HG03045 (cell line): ENCODE data around the gene PI4KA.

Experiments
- ATAC-seq: cut with Tn5 transposase; IDR thresholded peaks from one replicate; pipeline ENCODE4 v1.9.1; 2021; ENCODE audit warnings: mild to moderate bottlenecking, moderate library complexity; ENCODE audit not compliant: unreplicated experiment

Gene PI4KA

DNA sequence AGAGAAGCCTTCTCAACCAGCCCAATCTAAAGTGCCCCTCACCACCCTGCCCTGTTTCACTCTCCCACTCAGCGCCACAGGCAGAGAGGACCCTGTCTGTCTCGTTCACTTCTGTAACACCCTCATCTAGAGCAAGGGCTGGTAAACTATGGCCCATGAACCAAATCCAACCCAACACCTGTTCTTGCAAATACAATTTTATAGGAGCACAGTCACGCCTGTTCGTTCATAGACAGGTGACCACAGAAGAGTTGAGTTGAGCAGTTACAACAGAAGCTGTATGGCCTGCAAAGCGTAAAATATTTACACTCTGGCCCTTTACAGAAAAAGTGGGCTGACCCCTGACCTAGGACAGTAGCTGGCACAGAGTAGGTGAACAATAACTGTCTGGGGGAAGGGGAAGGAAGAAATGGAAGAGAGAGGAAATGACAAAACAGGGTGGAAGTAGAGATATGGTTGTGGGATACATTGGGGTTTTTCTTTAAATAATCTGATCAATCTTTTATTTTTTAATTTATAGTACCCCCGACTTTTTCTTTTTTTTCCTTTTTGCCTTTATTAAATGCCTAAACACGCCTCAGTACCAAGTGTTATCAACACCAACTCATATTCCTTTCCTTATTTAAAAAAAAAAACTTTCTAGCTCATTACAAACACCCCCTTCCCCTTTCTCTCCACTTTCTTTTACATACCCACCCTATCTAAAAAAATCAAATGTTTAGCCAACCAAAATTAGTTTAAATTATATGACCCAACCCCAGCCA is 63.8 kb downstream of the PI4KA start:
- ATAC-seq, result no peak

DNA sequence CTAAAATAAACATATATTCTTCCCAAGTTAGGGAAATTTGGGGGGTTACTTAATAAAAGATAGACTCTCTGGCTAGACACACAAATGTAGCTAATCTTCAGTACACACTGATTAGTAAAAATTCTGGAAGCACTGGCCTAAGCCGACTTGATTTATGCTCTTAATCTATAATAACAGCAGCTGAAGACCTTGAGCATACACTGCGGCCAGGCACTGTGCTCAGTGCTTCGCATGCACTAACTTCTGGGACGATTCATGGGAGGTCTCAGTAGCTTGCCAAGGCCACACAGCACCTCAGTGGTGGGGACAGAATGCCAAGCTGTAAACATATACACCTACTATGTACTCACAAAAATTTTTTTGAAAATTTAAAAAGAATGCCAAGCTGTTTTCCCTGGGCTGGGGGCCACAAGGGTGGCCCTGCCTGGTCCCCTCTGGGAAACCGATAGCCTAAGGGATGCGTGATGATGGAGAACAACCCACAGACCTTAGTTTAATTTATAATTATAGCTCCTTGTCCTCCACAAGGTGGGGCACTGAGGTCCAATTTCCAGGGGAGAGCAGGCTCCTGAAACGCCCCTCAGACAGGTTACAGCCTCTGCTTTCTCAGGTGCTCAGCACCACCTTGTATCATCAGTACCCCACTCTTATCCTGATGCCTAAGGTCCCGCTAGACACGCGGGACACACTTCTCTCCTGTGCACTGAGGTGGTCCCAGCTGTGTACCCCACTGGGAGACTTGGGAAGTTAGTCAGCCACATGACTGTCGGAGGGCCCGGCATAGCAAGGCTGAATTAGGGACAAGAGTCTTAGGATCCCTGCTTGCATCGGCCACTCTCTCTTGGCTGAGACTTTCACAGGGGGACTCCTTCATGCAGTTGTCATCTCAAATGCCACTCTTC is 64.6 kb downstream of the PI4KA start:
- ATAC-seq, result no peak

DNA sequence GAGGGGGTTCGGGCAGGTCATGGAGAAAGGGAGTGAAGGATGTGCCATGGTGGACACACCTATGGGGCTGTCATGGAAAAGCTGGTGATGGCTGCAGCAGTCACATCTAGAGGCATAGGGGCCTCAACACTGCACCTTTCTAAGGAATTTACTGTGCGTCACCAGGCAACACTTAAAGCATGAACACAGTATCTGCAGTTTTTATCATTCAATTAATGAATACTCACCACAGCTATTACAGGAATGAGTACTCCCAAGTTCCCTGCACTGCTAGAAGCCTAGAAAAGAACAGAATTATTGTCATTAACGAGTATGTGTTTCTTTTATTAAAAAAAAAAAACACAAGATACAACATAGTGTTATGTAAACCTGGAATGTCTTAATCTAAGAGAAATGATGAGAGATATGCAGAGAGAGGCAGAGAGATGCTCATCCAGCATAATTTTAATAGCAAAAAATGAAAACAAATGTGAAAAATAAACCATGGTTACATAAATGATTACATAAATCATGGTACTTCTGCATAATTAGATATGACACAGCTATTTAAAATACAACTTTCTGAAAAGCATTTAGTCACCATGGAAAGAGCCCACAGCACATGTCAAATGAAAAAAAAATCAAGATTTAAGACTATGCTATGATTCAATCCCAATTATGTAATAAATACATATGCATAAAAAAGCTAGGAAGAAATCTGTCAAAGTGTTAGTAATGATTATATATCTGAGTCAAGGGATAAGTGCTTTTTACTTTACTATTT is 65.5 kb downstream of the PI4KA start:
- no peak for ATAC-seq

DNA sequence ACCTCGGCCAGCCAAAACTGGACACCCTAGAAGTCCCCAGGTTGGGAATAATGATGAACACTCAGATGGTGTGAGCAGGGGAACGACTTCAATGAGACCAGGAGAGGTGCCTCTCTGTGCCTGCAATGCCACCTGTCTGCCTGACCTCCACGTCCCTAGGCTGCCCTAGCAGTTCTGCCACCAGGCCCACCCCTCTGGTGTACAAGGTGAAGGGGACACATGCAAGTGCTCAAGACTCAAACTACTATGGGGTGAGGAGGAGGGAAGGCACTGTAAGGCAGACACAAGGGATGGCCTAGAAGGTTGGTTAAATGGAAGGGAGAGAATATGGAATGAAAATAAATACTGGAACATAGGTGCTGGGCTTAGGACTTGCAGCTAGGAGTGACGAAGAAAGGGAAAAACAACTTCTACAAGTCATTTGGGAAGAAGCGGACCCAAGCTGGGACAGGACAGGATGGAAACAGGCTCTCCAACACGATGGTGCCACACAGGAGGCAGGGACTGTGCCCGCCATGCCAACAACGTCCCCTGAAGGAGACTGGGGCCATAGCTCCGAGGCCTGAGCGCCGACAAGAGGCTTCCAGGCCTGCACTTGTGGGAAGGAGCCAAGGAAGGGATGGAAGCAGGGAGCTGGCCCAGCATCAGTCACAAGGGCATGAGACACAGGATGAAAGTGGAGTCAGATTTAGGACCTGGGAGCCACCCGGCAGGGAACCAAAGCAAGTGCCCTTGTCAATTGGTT is 66.2 kb downstream of the PI4KA start:
- no peak for ATAC-seq

DNA sequence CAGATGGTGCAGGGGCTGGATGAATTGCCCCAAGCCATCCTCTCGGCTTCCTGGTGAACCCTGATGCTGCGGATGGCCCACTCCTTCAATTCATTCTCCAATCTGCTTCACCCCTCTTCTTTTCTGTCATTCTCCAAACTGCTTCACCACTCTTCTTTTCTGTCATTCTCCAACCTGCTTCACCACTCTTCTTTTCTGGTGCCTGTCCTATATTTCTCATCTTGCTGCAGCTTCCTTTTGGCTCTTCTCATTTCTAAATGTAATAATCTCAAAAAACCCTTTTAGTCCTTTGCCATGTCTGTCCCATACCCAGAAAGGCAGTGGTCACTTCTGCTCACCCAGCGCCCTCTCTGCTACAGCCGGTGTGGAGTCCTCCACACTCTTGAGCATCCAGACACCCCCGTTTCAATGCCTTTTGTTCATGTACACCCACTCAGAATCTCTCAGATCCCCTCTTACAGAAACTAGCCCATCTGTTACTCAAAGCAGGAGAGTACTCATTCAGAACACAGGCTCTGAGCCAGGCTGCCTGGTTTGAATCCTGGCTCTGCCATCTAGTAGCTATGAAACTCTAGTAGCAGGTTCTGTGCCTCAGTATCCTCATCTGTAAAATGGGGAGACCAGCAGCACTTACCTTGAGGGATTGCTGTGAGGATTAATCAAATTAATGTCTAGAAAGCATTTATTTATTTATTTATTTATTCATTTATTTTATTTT is 69.8 kb downstream of the PI4KA start:
- no peak for ATAC-seq

DNA sequence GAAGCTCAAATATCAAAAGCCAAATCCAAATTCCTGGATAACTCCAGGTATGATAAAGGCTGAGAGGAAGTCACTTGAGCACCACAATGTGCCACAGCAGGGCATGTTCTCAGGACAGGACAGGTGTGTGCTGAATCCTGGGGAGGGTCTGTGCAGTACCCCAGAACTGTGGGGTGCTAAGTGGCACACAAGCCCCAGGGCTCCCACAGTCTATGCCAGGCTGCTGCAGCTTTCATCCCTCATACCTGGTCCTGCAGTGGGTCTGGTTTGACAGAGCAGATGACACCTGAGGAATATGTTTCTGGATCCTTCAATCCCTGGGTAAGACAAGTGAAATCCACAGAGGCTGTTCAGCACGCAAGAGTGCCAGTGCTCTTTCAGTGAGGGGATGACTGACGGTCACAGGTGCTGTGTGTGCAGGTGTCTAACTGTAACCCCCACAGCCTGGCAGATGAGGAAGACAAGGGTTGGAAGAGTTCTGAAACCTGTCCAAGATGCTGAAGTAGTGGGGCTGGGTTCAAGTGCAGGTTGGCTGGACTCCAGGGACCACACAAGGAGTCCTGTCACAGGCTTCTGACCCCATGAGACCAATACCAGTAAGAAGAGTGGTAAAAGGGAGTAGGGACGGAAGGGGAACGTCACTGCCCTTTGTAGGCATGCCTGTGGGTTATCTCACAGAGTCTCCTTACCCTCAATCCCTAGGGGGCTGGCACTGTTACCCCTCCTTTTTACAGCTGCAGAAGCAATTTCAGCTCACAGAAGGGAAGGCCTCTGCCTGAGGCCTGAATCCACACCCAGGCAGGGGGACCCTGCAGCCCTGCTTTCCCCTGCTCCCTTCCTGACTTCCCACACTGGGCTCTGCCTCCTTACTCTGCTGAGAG is 70.6 kb downstream of the PI4KA start:
- no peak for ATAC-seq

DNA sequence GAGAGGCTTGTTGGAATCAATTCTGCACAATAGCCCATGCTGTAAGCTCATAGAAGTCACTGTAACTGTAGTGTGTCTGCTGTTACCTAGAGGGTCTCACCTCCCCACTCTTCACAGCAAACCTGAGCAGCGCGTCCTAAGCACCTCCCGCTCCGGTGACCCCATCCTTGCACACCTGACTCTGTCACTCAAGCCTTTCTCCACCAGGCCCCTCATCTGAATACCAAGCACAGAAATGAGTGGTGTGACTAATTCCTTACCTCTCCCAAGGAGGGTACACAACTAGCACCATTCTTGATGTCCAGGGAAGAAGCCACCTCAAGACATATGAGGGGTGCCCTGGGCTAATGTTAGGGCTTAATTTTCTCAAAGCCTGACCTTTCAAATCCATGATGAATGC is 71.4 kb downstream of the PI4KA start:
- no peak for ATAC-seq

DNA sequence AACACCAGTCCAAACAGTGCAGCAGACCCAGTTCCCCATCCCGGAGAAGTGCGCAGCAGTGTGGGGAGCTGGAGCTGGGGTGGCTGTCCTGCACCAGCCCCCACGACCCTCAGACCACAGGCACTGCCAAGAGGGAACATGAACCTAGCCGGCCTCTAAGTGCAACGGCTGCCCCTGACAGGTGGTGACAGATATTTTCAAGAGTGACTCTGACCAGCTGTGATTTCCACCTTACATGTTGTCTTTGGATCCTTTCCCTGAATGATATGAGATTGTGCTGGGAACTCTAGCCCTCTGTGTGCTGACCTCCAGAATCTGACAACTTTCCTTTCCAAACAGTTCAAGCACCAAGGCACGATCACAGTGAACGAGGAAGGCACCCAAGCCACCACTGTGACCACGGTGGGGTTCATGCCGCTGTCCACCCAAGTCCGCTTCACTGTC is 72.1 kb downstream of the PI4KA start:
- ATAC-seq, result no peak

DNA sequence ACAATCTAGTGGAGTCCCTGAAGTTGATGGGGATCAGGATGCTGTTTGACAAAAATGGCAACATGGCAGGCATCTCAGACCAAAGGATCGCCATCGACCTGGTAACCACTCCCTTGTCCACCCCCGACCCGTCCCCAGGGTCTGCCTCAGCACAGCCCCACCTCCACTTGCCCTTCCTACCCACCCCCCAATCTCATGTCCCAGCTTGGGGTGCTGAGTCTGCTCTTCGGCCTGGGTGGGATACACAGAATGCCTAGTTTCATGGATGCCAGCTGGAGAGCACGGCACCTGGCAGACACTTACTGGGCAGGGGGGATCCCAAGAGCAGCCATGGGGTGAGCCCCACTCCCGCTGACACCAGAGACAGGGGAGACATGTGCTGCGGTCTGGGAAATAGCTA is 72.6 kb downstream of the PI4KA start:
- no peak for ATAC-seq

DNA sequence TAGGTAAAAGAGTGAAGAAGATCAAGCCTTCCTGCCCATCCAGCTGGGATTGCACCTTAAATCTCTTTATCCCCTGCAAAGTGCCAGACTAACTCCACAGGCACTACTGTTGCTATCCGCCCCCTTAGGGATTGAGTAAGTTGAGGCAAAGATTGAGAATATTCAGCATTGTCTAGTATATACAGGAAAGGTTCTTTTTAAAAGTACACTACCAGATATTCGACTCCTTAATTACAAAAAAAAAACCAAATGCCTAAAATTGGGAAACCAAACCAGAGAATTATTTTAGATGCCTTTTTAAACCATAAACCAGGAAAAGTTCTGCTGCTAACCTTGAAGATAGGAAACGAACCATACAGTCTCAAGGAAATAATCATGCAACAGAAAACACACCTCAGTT is 73.2 kb downstream of the PI4KA start:
- ATAC-seq, result no peak

DNA sequence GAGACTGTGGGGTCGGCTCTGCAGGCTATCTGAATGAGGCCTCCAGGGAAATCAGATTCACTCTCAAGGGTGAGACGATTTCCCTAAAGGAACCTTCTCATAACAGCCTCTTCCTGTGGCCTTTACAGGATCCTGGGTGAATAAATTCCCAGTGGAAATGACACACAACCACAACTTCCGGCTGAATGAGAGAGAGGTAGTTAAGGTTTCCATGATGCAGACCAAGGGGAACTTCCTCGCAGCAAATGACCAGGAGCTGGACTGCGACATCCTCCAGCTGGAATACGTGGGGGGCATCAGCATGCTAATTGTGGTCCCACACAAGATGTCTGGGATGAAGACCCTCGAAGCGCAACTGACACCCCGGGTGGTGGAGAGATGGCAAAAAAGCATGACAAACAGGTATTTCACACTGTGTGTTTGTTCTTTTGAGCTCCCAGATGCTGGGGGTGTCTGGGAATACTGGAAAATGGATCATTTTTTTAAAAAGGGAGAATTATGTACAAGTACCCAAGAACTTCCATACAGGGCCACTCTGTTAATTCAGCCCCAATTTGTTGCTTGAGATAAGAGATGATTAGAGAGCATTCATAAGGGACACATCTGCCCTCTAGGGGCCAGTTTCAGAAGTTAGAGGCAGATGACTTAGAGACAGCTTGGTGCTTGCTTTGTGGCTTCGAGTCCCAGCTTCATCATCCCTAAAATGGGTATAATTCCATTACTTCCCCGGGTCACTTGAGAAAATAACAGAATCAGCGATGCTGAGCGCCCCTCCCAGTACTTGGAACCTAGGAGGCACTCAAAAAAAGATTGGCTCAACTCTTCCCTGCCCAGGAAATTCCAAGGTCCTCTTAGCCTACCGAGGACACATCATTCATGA is 74.5 kb downstream of the PI4KA start:
- ATAC-seq, result no peak

DNA sequence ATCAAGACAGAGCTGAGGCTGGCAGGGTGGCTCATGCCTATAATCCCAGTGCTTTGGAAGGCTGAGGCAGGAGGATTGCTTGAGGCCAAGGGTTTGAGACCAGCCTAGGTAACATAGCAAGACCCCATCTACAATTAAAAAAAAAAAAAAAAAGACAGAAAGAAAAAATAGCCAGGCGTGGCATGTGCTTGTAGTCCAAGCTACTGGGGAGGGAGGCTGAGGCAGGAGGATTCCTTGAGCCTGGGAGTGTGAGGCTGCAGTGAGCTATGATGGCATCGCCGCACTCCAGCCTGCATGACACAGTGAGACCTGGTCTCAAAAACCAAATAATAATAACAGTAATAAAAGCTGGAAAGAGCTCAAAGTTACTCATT is 75.3 kb downstream of the PI4KA start:
- ATAC-seq, result no peak

DNA sequence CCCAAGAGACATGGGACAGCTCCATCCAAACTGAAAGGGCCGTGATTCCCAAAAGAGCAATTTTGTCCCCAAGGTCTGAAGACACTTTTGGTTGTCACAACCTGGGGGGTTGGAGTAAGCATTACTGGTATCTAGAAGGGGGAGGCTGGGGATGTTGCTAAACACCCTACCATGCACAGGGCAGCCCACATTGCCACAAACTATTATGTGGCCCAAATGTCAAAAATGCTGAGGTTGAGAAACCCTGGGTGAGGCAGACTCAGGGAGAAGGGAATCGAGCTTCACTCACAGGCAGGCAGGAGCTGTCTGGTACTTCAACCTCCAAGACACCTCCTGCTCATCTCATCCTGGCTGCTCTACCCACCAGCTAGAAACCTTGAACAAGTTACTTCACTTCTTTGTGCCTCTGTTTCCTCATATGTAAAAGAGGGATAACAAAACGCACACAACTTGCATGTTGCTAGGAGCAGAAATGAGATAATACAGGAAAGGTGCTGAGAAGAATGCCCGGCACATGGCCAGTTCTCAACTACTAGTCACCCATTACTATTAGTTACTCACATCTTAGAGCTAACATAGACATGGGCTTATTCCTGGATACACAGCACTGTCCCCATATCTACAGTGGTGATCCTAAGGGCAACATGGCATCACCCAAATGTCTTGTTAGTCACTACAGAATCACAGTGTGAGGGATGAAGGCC is 75.9 kb downstream of the PI4KA start:
- ATAC-seq, result no peak

DNA sequence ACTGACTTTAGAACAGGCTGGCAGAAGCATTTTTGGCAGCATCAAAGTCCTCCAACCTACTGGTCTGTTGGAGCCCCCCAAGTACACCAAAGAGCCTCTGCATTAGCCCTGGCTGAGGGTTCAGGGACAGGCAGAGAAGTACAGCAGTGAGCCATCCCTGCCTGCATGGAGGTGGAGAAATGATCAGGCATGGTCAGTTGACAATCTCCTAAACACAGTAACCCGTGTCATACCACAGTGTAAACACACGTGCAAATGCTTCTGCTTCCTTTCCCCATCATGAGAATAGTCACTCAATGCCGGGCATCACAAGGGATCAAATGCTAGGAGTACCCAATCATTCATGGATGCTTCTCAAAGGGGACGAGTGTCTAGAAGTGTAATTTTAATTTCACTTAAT is 76.5 kb downstream of the PI4KA start:
- ATAC-seq, result no peak

DNA sequence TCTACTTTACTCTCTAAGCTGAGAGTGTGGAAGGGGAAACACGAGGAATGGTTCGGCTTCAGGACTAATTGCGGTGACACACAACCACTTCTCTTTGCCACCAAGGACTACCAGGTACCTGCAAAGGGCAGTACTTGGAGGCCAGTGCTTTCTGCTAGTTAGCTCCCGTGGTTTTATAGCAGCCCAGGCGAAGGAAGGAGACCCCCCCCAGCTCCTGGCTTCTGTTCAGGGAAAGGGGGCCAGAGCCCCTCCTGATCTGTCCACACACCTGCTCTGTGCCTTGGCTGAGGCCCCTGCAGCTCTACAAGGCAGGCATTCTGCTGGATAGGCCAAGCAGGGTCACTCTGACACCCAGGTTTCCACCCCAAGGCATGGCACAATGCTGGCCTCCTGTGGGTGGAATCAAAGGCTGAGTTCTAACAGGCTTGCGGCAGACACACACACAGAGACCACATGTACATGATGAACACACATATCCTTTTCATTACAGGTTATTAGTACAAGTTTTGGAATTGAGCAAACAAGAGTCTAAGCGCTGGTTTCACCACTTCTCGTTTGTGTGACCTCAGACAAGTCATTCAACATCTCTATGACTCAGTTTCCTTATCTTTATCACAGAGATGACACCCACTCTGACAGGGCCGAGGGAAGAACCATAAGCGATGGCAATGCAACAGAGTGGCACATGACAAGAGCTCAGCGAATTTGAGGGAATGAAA is 77.2 kb downstream of the PI4KA start:
- no peak for ATAC-seq

DNA sequence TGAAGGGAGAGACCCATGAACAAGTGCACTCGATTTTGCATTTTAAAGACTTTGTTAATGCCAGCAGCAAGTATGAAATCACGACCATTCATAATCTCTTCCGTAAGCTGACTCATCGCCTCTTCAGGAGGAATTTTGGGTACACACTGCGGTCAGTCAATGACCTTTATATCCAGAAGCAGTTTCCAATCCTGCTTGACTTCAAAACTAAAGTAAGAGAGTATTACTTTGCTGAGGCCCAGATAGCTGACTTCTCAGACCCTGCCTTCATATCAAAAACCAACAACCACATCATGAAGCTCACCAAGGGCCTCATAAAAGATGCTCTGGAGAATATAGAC is 78.8 kb downstream of the PI4KA start:
- no peak for ATAC-seq
